H1 (cell line): Measurements from ENCODE around the gene NXPH3. TPM values are rescaled to one million over a fixed set of nuclear protein-coding genes. Genes with fewer than 3 reads are reported as not detected.

Experiments used
- SP4 ChIP-seq: IDR thresholded peaks from 2 replicates; pipeline ENCODE4 v1.6.1; 2012; ENCODE audit warnings: low read length, inconsistent platforms
- SRF ChIP-seq: IDR thresholded peaks from 2 replicates; pipeline ENCODE4 v1.6.1; 2011; ENCODE audit warnings: mild to moderate bottlenecking, low read depth, low read length, moderate library complexity
- polyA plus RNA-seq, 7 experiments: library from polyadenylated mRNA; depleted of rRNA in 3 of 7; stranded (reverse) in 5 of 7; unstranded in 2 of 7; fragments of >200 nt in 5 of 7; fragments of 200-250 nt in 2 of 7; gene quantifications; 1 replicate in 5 of 7; 2 replicates in 1 of 7; 4 replicates in 1 of 7; pipeline versions ENCODE4 v1.2.1 to v1.2.3, GENCODE V29; 2011 to 2013; ENCODE audit warnings: missing spikeins in 2 of 7, mixed read lengths in 2 of 7
- total RNA-seq: library from RNA; stranded (reverse); fragmentation: NEBNext Ultra II Directional; extraction: Animal tissue kit (Norgen Biotek cat#: 25700); gene quantifications from 2 replicates; pipeline ENCODE4 v1.2.1, GENCODE V29; 2021

Gene NXPH3
- total and polyA plus RNA-seq, 2 of the 8 experiments (the other 6 are each of a cell fraction or from before 2014, with no cell fraction given), result 2.5 to 3.7 TPM

GRCh38 chr17:49576917-49577649, 1.4 kb downstream of the NXPH3 start (continued):
- TF ChIP-seq SP4 (no peak), SRF (no peak)
